Endothelial cell of umbilical vein (primary cell): ENCODE measurements around the gene GOLGA3. TPM values are rescaled to one million over a fixed set of nuclear protein-coding genes. Genes with fewer than 3 reads are reported as not detected.
"Not testable (repeated sequence)": the region's sequence is repeated elsewhere in the genome, so short reads cannot be mapped to it uniquely, and the experiment has no call there.

Source experiments
- BruUV-seq: library from RNA; stranded (reverse); fragments of 400-500 nt; replicated peaks from 2 replicates; lab custom pipeline; 2021; lab: Mats Ljungman, UMichigan
- CTCF ChIA-PET: fragments of 300-600, 350-600 bp; sonication (Branson Sonifier 250); formaldehyde crosslinking; loops from one replicate; lab custom pipeline; 2021; ENCODE audit warnings: antibody characterized with exemption, inconsistent platforms; lab: Charles Lee
- POLR2A ChIA-PET: fragments of 300-600, 350-600 bp; sonication (Branson Sonifier 250); formaldehyde crosslinking; loops from one replicate; lab custom pipeline; 2021; ENCODE audit warnings: antibody characterized with exemption, inconsistent platforms; lab: Charles Lee
- DNase-seq: peaks from one replicate; pipeline ENCODE4 v3.0.0-alpha.2; 2011; ENCODE audit warnings: low read depth, low spot score
- FAIRE-seq: peaks from 2 replicates; lab custom pipeline; 2011; peaks lifted over from hg19 to GRCh38; lab: Jason Lieb, UNC
- H2AFZ ChIP-seq: 2 replicates; pipeline ENCODE4 v1.6.0; 2012; ENCODE audit warnings: low read depth, low read length, control low read depth, inconsistent platforms
- H3K27ac ChIP-seq: 2 replicates; pipeline ENCODE4 v1.5.1; 2011; ENCODE audit warnings: low read depth, mild to moderate bottlenecking, control low read depth, low read length, moderate library complexity; ENCODE audit not compliant: insufficient read depth
- H3K27me3 ChIP-seq, 2 experiments: 2 replicates each; pipeline versions ENCODE4 v1.6.0 to v1.6.1; 2011; ENCODE audit warnings: low read length in 2 of 2, mixed read lengths in 1 of 2; ENCODE audit not compliant: control insufficient read depth in 2 of 2, insufficient read depth in 2 of 2
- H3K36me3 ChIP-seq, 2 experiments: 2 replicates in 1 of 2; 3 replicates in 1 of 2; pipeline ENCODE4 v1.5.1; 2011; ENCODE audit warnings: low read length in 2 of 2, mild to moderate bottlenecking in 1 of 2, moderate library complexity in 1 of 2; ENCODE audit not compliant: control insufficient read depth in 2 of 2, insufficient read depth in 2 of 2; ENCODE audit errors: extremely low read depth in 1 of 2
- H3K4me1 ChIP-seq: 3 replicates; pipeline ENCODE4 v1.5.1; 2011; ENCODE audit warnings: mild to moderate bottlenecking, low read length; ENCODE audit not compliant: control insufficient read depth, insufficient read depth; ENCODE audit errors: extremely low read depth
- H3K4me2 ChIP-seq: 2 replicates; pipeline ENCODE4 v1.6.1; 2011; ENCODE audit warnings: low read length, control low read depth, mixed read lengths; ENCODE audit not compliant: insufficient read depth
- H3K4me3 ChIP-seq, 3 experiments: fragments of 200-600 bp in 1 of 3; sonication (generic), shearing (Covaris generic) in 1 of 3; replicated peaks in 1 of 3; 2 replicates each; pipeline ENCODE4 v1.5.1; 2011 to 2016; ENCODE audit warnings: control low read depth in 3 of 3, low read length in 3 of 3, mild to moderate bottlenecking in 2 of 3, inconsistent platforms in 1 of 3, low read depth in 1 of 3, moderate library complexity in 1 of 3; ENCODE audit not compliant: insufficient read depth in 1 of 3
- H3K79me2 ChIP-seq: 2 replicates; pipeline ENCODE4 v1.6.0; 2012; ENCODE audit warnings: low read length, inconsistent platforms; ENCODE audit not compliant: control insufficient read depth, insufficient read depth
- H3K9ac ChIP-seq: replicated peaks from 2 replicates; pipeline ENCODE3; 2011; ENCODE audit warnings: low read length, control low read depth; ENCODE audit not compliant: insufficient read depth; ENCODE audit errors: extremely low read depth
- H3K9me1 ChIP-seq: replicated peaks from 3 replicates; pipeline ENCODE4 v1.6.0; 2011; ENCODE audit warnings: mild to moderate bottlenecking, low read length; ENCODE audit not compliant: control insufficient read depth, insufficient read depth; ENCODE audit errors: extremely low read depth
- H3K9me3 ChIP-seq: replicated peaks from 2 replicates; pipeline ENCODE4 v1.5.1; 2012; ENCODE audit warnings: low read length, inconsistent platforms; ENCODE audit not compliant: control insufficient read depth, insufficient read depth
- H4K20me1 ChIP-seq: replicated peaks from 2 replicates; pipeline ENCODE3; 2011; ENCODE audit warnings: mild to moderate bottlenecking, low read length; ENCODE audit not compliant: control insufficient read depth, insufficient read depth; ENCODE audit errors: extremely low read depth
- EZH2 ChIP-seq: IDR thresholded peaks from 2 replicates; pipeline ENCODE4 v1.6.1; 2012; ENCODE audit warnings: borderline replicate concordance, low read depth, mild to moderate bottlenecking, moderate library complexity, low read length, inconsistent platforms; ENCODE audit not compliant: severe bottlenecking
- FOS ChIP-seq: IDR thresholded peaks from 2 replicates; pipeline ENCODE4 v1.6.1; 2011; ENCODE audit warnings: mild to moderate bottlenecking, low read length, moderate library complexity, borderline replicate concordance; ENCODE audit not compliant: insufficient read depth
- GATA2 ChIP-seq: IDR thresholded peaks from 2 replicates; pipeline ENCODE4 v1.7.0; 2011; ENCODE audit warnings: low read depth, mild to moderate bottlenecking, moderate library complexity, mixed read lengths, low read length; ENCODE audit not compliant: insufficient read length, insufficient read depth
- JUN ChIP-seq: IDR thresholded peaks from 2 replicates; pipeline ENCODE4 v1.6.1; 2011; ENCODE audit warnings: borderline replicate concordance, low read depth; ENCODE audit not compliant: insufficient read length, insufficient read depth
- MAX ChIP-seq: IDR thresholded peaks from 2 replicates; pipeline ENCODE4 v1.6.1; 2011; ENCODE audit not compliant: insufficient read depth, insufficient read length
- MYC ChIP-seq: IDR thresholded peaks from one replicate; pipeline ENCODE4 v1.6.1; 2011; ENCODE audit warnings: mild to moderate bottlenecking, low read depth, low read length
- POLR2A ChIP-seq: IDR thresholded peaks from 2 replicates; pipeline ENCODE4 v1.6.1; 2012; ENCODE audit warnings: low read depth, mild to moderate bottlenecking, control low read depth, low read length
- POLR2AphosphoS5 ChIP-seq: IDR thresholded peaks from 2 replicates; pipeline ENCODE4 v1.6.1; 2012; ENCODE audit warnings: low read depth, mild to moderate bottlenecking, control low read depth, low read length, moderate library complexity; ENCODE audit not compliant: insufficient read depth
- dilution Hi-C: fragments of 300-500 bp; cut with MboI; formaldehyde crosslinking; loops from one replicate; pipeline ENCODE4 v1.15.0; 2019; ENCODE audit warnings: low sequenced_read_pairs; ENCODE audit not compliant: extremely low pct_ligation_motif_present
- intact Hi-C: fragments of 100-400 bp; cut with micrococcal nuclease; formaldehyde crosslinking; loops from one replicate; pipeline ENCODE4 v1.10.0; 2022
- polyA plus RNA-seq, 4 experiments: library from polyadenylated mRNA; depleted of rRNA in 3 of 4; stranded (reverse) in 3 of 4; unstranded in 1 of 4; fragments of >200 nt; gene quantifications; 2 replicates each; pipeline versions ENCODE4 v1.2.1 to v1.2.3, GENCODE V29; 2011 to 2012; ENCODE audit warnings: missing spikeins in 1 of 4
- total RNA-seq: library from RNA; stranded (reverse); gene quantifications from 2 replicates; pipeline ENCODE4 v1.2.3, GENCODE V29; 2021
- TF ChIP-seq, protein P1 (sequence below), 2 donors: IDR thresholded peaks; 1 replicate in 1 of 2; 2 replicates in 1 of 2; pipeline ENCODE4 v1.5.1; 2011; ENCODE audit warnings: low read length in 2 of 2, mild to moderate bottlenecking in 2 of 2, moderate library complexity in 2 of 2, control low read depth in 1 of 2, inconsistent platforms in 1 of 2, low read depth in 1 of 2; ENCODE audit not compliant: insufficient read depth in 1 of 2; ENCODE audit errors: extremely low read depth in 1 of 2

Gene GOLGA3
- total and polyA plus RNA-seq, 2 donors (not counting 3 experiments of a cell fraction or from before 2014, with no cell fraction given): 18.4 to 86.0 TPM

DNA sequence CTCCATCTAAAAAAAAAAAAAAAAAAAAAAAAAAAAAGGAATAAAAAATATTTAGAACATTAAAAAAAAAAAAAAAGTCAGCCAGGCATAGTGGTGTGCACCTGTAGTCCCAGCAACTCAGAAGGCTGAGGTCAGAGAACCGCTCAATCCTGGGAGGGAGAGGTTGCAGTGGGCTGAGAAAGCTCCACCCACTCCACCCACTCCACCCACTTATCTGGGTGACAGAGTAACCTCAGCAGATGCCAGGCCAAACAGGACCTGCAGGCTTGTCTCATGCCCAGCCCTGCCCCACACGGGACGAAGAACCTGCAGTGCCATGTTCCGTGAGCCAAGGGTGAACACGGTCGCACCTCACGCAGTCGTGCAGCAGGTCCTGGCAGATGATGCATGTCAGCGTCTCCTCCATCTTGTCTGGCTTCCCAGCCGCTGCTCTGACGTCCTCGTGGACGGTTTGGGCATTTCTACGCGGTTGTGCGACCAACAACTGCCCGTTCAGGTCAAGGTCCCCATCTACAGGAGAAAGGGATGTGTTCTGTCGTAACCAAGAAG lies 30.1 kb upstream of the GOLGA3 start:
- Histone ChIP-seq H3K4me2 (no peak overlapping the region), H3K27ac (no peak overlapping the region), H3K9me1 (no peaks in the 10 kb centered on the region), H2AFZ (no peak overlapping the region), H3K27me3 (no peaks in the 10 kb centered on the region), H4K20me1 (no peaks in the 10 kb centered on the region), H3K36me3 (peaks cover 23 to 34% of the 10 kb centered on the region in 2 experiments), H3K9me3 (no peaks in the 10 kb centered on the region), H3K9ac (no peak overlapping the region), H3K4me1 (no peaks in the 10 kb centered on the region), H3K4me3 (no peak overlapping the region), H3K79me2 (no peaks in the 10 kb centered on the region)
- FAIRE-seq (no peak), DNase-seq (no peak)
- no peak for TF ChIP-seq MAX
- TF ChIP-seq GATA2: no peak
- TF ChIP-seq EZH2: no peak
- no peak for TF ChIP-seq JUN
- no peak for TF ChIP-seq FOS
- TF ChIP-seq MYC: no peak
- no peak for TF ChIP-seq POLR2AphosphoS5
- no peak for TF ChIP-seq POLR2A
- TF ChIP-seq, protein P1, sequence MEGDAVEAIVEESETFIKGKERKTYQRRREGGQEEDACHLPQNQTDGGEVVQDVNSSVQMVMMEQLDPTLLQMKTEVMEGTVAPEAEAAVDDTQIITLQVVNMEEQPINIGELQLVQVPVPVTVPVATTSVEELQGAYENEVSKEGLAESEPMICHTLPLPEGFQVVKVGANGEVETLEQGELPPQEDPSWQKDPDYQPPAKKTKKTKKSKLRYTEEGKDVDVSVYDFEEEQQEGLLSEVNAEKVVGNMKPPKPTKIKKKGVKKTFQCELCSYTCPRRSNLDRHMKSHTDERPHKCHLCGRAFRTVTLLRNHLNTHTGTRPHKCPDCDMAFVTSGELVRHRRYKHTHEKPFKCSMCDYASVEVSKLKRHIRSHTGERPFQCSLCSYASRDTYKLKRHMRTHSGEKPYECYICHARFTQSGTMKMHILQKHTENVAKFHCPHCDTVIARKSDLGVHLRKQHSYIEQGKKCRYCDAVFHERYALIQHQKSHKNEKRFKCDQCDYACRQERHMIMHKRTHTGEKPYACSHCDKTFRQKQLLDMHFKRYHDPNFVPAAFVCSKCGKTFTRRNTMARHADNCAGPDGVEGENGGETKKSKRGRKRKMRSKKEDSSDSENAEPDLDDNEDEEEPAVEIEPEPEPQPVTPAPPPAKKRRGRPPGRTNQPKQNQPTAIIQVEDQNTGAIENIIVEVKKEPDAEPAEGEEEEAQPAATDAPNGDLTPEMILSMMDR (IDR thresholded peaks at IDR 0.05; ENCODE audit: extremely low read depth in 1 of 2, insufficient read depth in 1 of 2, low read depth in 1 of 2, low read length in 2 of 2): no peak
- BruUV-seq: no TSS peak
- POLR2A ChIA-PET: no interaction called here
- dilution Hi-C loops: no loop called here
- intact Hi-C loops: no loop called here
- CTCF ChIA-PET: no interaction called here

DNA sequence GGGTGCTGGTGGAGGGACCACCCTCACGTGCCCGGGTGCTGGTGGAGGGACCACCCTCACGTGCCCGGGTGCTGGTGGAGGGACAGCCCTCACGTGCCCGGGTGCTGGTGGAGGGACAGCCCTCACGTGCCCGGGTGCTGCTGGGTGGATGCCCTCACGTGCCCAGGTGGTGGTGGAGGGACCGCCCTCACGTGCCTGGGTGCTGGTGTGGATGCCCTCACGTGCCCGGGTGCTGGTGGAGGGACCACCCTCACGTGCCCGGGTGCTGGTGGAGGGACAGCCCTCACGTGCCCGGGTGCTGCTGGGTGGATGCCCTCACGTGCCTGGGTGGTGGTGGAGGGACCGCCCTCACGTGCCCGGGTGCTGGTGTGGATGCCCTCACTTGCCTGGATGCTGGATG lies 28.4 kb upstream of the GOLGA3 start:
- H2AFZ ChIP-seq, CTCF ChIA-PET, DNase-seq, H3K9ac ChIP-seq, H3K9me1 ChIP-seq, H3K9me3 ChIP-seq, H3K27me3 ChIP-seq, H3K4me1 ChIP-seq, H3K79me2 ChIP-seq, H3K4me3 ChIP-seq, H3K4me2 ChIP-seq, POLR2A ChIA-PET, FAIRE-seq, BruUV-seq, H4K20me1 ChIP-seq, dilution Hi-C loops, H3K27ac ChIP-seq, intact Hi-C loops: not testable (repeated sequence)
- H3K36me3 ChIP-seq: peaks cover 27 to 50% of the 10 kb centered on the region in 2 experiments
